Measurements from ENCODE around the gene SLC16A8. TPM values are rescaled to one million over a fixed set of nuclear protein-coding genes. Genes with fewer than 3 reads are reported as not detected.
A peak's percentile ranks its signal among the peaks of the same experiment; 100 is the strongest.
"Not testable (repeated sequence)": the region's sequence is repeated elsewhere in the genome, so short reads cannot be mapped to it uniquely, and the experiment has no call there.

SLC16A8 gene
- polyA plus RNA-seq, 4 donors = 0.72 to 1.8 (median 1.1) TPM

DNA sequence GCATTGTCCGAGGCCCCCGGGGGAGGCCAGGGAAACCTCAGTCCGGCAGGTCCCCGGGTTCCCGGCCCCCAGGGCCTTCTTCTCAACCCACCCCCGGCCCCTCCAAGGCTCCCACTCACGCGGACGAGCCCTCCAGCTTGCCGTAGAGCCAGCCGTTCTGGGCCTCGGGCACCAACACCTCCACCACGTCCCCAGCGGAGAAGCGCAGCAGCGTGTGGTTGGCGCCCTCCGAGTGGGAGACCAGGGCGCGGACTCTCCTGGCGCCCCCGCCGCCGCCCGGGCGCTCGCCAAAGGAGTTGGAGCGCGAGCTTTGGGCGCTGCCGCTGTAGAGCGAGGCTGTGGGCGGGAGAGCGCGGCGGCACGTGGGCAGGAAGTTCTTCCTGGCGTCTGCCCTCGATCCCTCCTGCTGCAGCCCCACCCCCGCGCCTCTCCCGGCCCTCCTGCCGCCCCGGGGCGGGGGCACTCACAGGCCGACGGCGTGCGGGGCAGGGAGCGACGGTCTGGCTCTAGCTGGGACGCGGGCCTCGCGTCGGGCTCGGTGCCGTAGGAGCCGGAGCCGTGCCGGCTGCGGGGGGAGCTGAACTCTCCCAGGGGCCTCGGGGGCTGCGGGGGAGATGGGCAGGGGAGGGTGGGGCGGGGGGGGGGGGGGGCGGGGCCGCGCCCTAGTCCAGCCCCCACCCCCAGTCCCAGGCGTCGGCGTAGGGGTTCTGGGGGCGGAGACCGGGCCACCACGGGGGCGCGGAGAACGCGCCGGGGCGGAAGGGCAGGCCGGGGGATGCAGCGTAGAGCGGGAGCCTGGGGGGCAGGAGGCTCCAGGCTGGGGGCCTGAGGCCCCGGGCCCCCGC, 4.9 kb upstream of the SLC16A8 start:
- no peak for DNase-seq (ENCODE audit: low read depth in 4 of 4, low spot score in 3 of 4)

DNA sequence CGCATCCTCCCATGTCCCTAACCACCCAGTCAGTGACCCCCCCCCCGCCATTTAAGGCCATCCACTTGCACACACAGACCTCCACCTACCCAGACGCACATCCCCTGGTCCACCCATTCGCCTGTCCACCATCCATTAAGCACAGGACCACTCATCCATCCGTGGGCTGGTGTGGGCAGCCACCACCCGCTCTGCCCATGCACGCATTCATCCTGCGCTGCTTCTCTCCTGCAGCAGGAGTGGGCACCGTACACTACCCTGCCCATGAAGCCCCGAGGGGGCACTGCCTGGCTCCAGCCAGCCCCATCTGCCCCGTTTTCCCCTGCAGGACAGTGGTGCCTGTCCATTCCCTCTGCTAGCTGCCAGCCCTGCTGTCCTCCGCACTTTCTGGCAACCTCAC, 3.9 kb upstream of the SLC16A8 start:
- DNase-seq (ENCODE audit: low read depth in 4 of 4, low spot score in 3 of 4) = no peak

DNA sequence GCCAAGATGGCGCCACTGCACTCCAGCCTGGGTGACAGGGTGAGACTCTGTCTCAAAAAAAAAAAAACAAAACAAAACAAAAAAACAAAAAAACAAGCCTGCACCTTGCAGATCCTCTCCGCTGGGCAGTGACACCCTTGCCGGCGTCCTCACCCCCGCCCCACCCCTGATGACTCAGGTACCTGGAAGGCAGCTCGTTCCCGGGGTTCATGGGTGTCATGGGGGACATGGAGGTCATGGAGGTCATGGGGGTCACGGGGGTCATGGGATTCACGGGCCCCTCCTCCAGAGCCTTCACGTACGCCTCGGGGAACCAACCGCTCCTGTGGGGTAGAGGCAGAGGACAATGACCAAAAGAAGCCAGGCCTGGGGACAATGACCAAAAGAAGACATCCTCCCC, 3.0 kb upstream of the SLC16A8 start:
- no peak for DNase-seq (ENCODE audit: low read depth in 4 of 4, low spot score in 3 of 4)

DNA sequence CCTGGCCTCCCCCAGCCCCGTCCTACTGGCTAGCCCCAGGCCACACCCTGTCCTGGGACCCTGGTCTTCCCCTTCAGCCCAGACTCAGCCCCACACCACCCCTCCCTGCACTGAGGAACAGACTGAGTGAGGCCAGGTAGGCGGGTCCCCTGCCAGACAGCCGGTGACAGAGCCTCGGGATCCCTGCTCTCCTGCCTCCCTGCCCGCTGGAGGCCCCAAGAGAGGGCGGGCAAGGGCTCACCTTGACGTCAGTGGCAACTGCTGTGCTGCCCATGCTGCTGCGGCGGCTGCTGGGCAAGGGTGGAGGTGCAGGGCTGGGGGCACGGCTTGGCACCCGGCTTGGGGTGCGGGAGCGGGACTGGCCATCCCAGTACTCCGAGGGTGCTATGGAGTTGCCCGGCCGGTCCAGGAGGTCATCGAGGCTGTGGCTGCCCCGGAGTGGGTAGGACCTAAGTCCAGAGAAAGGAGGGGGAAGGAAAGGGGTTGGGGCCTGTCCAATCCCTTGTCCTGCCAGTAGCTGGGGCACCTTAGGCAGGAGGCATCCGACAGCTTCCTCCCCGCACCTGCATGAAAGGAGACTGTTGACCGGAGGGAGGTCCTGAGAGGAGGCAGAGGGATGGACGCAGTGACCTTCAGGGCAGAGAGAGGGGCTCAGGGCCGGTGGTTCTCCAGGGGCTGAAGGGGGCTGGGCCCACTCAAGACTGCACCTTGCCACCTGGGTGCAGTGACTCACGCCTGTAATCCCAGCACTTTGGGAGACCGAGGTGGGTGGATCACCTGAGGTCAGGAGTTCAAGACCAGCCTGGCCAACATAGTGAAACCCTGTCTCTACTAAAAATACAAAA, 2.2 kb upstream of the SLC16A8 start:
- DNase-seq (ENCODE audit: low read depth in 4 of 4, low spot score in 3 of 4) = no peak

DNA sequence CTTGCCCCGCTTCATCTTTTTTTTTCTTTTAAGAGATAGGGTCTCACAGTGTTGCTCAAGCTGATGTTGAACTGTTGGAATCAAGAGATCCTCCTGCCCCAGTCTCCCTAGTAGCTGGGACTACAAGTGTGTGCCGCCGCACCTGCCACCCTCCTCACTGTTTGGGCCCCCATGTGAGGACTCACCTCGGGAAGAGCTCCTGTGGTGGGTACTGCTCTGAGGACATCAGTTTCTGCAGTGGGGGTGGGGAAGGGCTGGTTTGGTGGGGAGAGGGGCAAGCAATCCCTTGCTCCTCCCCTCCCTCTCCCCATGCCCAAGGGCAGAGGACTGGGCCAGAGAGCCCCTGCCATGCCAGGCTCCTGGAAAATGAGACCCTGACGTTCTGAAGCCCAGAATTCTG, 1.5 kb upstream of the SLC16A8 start:
- no peak for DNase-seq (ENCODE audit: low read depth in 4 of 4, low spot score in 3 of 4)

DNA sequence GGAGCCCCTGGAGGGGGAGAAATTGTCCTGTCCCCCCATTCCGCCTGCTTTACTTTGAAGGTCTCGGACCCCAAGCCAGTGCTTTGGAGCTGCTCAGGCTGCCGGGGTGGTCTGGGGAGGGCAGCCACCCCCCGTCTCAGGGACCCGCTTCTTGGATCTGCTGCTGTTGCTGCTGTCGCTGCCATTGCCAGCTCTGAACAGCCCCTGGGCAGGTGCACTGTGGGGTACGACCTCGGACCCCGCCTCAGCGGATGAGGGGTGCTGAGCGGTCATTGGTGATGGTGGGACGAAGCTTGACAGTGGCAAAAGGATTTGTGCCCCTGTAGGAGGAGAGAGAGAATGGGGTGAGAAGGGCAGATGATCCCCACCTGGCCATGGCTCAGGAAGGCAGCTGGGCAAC, 1.1 kb upstream of the SLC16A8 start:
- DNase-seq (ENCODE audit: low read depth in 4 of 4, low spot score in 3 of 4) = no peak

DNA sequence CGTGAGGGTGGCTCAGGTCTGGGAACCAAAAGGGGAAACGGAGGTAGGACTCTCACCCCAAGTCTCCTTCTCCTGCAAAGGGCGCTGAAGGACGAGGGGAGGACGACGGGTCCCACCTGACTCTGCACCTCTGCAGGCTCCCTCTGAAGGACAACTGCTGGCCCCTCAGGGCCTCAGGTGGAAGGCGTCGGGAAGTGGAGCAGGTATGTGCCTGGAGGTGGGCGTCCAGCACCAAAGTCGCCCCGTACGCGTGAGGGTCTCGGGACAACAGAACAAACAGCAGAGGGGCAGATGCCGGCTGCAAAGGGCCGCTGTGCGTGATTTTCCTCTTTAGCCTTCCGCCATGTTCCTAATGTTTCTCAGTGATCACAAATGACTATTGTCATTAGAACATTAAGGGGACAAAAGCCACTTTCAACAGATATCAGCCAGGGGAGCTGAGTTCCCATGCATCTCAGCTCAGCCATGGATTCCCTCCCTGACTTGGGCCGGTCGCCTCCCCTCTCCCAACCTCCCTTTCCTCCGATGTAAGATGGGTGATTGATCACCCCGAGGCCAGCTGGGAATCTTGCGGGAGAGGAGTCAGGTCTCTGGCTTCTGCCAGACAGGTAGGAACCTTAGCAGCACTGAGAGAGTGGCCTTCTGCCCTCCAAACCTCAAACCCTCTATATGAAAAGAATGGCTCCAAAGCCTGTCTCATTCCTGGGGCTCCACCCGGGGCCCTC, 836 bp downstream of the SLC16A8 start:
- DNase-seq (ENCODE audit: low read depth in 4 of 4, low spot score in 3 of 4) = no peak

DNA sequence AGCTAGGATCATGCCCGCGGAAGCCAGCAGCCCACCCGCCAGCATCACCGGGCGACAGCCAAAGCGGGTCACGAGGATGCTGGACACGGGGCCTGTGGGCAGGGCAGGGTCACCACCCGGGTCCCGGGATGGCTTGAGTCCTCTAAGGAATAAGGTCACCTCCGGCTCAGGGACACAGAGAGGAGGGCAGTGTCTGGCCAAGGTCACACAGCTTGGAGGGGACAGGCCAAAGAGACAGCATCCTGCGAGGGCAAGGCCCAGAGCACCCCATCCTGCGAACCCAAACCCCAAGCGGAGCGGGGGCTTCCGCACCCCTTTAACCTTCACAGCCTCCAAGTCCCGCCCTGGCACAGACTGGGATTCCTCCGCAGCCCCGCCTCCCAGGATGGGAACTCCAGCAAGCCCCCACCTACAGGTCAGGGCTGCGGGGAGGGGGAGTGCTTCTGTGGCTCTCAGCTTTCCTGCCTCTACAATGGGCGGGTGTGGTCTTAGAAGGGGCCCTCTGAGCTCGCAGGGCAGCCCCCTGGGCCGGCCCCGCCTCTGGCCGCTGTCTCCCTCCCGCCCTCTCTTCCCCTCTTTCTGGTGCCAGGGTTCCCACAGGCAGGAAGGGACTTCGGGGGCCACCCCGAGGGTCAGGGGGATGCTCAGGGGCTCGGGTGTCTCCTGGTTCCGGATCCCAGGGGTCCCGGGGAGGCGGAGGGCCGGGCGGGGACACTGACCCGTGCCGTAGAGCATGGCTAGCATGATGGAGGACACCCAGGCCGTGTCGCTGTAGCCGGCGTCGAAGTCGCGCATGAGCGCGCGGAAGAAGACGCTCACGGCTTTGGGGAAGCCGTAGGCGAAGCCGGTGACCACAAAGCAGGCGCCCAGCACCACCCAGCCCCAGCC, 1.8 kb downstream of the SLC16A8 start:
- DNase-seq (ENCODE audit: low read depth in 4 of 4, low spot score in 3 of 4) = no peak

DNA sequence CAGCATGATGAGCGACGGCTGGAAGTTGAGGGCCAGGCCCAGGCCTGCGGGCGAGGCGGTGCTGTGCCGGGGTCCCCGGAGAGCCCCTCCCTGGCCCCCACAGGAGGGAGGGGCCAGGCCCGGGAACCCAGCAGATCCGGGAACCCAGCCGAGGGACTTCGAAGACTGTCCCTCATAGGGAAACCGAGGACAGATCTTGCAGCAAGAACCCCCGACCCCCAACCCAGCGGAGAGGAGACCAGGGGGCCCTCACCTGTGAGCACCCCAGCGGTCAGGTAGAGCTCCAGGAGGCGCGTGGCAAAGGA, 2.4 kb downstream of the SLC16A8 start:
- no peak for DNase-seq (ENCODE audit: low read depth in 4 of 4, low spot score in 3 of 4)

DNA sequence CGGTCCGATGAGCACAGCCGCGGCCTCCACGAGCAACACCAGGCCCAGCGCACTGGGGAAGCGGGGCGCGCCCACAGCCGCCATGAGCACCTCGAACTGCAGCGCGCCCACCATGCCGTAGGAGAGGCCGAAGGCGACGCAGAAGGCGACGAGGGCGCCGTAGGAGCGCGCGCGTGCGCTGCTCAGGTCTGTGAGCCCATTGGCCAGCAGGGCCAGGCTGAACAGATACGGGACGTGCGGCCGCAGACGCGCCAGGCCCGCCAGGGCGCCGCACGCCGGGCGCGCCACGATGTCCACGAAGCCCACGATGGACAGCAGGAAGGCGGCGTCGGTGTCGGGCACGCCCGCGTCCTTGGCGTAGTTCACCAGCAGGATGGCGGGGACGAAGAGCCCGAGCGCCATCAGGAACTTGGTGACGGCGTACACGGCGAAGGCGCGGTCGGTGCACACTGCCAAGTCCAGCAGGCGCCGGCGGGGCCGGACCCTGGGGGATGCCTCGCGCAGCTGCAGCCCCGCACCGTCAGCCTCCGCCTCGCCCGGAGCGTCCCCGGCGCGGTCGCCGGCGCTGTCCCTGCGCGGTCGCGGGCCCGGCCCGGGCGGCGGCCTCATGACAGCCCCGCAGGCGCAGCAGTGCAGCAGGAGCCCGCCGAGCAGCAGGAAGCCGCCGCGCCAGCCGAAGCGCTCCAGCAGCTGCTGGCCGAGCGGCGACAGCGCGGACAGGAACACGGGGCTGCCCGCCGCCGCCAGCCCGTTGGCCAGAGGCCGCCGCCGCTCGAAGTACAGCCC, 2.9 kb downstream of the SLC16A8 start:
- peak in 1 of 4 donors; percentile 38 for DNase-seq (ENCODE audit: low read depth in 4 of 4, low spot score in 3 of 4)

DNA sequence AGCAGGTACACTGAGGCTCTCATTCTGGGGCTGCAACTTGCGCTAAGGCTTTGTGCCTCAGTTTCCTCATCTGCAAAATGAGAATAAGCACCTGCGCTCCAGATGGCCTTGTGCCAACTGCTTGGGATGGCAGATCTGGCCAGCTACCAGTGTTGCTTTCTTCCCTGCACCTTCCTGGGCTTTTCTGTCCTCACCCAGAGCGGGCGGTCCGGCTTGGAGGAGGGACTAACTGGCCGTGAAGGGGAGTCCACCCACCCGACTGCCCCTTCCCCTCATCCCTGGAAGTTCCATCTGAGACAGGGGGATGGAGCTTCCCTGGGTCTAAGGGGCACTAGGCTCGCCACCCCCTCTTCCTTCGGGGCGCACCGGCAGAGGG, 3.5 kb downstream of the SLC16A8 start:
- DNase-seq (ENCODE audit: low read depth in 4 of 4, low spot score in 3 of 4) = no peak

DNA sequence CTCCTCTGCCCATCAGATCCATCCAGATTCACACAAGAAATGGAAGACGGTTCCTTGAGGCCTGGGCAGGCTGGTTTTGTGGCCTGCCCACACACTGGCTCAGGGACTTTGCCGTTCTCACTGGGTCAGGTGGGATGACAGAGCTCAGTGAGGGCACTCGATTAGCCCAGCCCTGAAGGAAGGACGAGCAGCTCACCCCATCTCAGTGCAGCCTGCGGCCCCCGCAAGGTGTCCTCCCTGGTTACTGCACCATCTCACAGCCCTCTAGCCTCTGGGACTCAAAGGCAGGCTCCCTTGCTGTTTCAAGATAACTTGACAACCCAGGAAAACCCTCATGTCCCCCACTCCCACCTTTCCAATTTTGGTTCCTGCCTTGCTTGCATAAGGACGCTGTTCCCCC, 4.2 kb downstream of the SLC16A8 start:
- no peak for DNase-seq (ENCODE audit: low read depth in 4 of 4, low spot score in 3 of 4)

DNA sequence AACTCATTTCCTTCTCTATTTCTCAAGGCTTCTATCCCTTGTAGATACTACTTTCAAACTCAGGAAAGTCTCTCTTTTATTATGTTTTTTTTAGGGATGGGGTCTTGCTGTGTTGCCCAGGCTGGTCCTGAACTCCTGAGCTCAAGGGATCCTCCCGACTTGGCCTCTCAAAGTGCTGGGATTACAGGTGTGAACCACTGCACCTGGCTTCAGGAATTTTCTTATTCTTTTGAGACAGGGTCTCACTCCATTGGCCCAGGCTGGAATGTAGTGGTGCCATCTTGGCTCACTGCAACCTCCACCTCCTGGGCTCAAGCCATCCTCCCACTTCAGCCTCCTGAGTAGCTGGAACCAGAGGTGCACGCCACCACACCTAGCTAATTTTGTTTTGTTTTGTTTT, 4.8 kb downstream of the SLC16A8 start:
- DNase-seq (ENCODE audit: low read depth in 4 of 4, low spot score in 3 of 4) = not testable (repeated sequence)

DNA sequence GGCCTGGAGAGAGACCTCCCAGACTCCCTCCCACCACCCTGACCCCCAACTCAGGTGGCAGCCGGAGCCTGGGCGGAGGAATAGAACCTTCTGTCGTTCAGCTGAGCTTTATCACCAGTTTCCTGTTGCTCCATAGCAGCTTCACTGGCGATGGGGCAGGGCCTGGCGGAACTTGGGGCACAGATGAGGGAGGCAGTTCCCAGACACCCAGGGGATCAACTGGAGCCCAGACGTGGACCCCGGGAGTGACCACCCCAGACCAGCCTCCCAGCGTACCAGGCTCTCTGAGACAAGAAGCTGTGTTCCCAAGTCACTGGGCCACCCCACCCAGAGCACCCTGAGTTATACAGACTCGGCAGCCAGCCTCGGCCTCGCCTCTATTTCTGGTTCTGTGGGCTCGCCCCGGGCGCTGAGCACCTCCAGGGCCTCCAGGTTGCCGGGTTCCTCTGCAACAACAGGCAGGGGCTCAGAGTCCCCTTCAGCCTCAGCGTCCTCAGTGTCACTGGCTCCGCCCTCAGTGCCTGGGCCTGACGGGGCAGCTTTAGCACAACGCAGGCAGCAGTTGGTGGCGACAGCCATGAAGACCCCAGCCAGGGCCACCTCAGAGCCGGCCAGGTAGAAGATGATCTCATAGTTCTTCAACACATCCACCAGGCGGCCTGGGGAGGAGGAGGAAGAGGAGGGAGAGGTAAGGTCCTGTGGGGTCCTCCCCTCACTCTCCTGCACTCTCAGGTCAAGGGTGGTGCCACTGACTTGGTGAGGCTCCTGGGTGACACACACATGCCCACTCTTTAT, 5.7 kb downstream of the SLC16A8 start:
- DNase-seq (ENCODE audit: low read depth in 4 of 4, low spot score in 3 of 4) = no peak

DNA sequence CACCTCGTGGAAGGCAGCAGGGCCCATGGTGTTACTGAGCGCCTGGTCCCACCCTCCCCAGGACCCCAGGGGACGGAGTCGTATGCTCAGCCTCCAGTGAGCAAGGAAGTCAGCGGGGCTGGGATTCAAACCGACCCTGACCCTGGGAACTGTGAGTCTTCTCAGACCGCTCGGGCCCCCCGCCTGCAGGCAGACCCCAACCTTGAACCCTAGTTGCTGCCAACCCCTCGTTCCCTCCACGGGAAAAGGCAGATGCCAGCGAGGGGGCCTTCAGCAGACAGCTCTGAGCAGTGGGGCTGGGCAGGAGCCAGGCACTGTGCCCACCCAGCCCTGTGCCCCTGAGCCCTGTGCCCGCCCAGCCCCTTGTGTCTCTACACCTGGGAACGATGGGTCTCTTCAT, 6.4 kb downstream of the SLC16A8 start:
- no peak for DNase-seq (ENCODE audit: low read depth in 4 of 4, low spot score in 3 of 4)

DNA sequence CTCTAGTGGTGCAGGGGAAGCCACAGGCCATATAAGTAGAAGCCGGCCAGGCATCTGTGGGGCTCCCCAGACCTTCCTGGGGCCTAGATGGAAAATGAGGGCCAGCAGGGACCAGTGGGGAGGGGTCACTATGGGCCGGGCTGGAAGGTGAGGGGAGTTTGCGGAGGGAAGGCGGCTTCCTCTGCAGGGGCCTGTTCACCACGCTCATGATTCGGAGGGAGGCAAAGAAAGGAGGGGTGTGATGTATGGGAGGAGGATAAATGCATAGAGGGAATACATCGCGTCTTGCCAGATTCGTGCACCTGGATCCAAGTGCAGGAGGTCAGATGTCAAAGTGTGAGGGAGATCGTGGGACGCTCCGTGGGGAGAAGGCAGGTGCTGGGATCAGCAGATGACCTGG, 6.9 kb downstream of the SLC16A8 start:
- no peak for DNase-seq (ENCODE audit: low read depth in 4 of 4, low spot score in 3 of 4)

DNA sequence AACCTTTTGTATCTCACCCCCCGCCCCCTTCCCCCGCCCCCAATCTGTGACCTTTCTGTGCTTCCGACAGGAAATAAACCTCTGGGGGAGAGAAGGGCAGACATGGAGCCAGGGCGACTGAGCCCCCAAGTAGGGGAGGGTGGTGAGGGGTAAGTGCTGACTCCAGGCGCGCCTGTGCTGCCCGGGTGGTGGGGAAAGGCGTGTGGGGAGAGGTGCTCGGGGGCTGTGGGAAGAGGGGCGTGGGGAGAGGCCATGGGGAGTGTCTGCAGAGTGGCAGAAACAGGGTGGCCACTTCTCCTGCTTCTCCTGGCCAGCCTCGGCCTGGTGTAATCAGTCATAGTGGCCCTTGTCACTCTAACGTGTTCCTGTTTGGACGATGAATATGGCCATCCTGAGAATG, 8.0 kb downstream of the SLC16A8 start:
- no peak for DNase-seq (ENCODE audit: low read depth in 4 of 4, low spot score in 3 of 4)

DNA sequence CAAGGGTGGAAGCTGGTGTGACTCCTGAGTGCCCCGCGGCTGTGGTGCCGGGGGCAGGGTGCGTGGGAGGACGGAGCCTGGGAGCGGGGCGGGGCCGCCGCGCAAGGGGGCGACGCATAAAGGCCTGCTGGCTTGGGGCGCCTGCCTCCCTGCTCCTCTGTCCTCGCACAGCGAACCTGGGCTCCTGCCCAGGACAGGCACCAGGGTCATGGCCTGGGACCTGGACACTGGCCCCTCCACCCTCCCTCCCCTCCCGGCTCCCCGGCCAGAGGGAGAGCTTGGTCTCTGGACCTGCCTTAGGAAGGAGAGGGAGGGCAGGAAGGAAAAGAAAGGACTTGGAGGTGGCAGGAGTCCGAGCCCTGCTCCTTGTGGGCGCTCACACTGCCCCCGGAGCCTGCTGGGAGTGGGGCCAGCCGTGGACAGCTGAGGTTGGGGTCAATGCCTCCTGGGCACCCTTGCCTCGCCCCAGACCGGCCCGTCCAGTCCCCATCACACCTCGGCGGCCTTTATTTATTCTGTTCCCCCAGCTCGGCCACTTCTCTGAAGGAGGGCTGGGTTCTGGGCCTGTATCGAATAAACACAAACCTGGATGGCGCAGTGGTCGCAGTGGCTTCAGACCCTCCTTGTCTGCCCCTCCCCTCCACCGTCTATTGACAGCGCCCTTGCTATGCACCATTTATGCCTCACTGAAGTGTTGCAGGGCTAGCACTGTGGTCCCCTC, 8.7 kb downstream of the SLC16A8 start:
- no peak for DNase-seq (ENCODE audit: low read depth in 4 of 4, low spot score in 3 of 4)

Measured in right renal pelvis (tissue), 4 donors.